Fibroblast of skin of abdomen (primary cell): Measurements from ENCODE around the gene CNEP1R1.

Experiments used
- DNase-seq: peaks from one replicate; pipeline ENCODE4 v3.0.0-alpha.2; 2013

CNEP1R1 gene

DNA sequence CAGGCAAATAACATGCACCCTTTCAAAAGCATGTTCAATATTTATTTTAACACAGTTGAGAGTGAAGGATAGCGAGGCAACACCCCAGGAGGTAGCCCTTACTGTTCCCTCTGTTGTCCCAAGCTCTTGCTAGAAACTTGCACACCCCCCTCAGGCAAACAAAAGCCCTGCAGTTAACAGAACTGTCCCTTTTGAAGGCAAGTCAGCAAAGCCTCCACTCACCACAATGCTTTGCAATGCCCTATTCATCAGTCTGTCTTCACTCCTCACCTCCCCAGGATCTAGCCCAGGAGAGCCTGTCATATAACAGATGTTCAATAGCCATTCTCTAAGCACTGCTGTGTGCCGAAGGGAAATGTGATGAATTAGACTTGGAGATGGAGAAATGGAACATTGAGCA, 3.5 kb upstream of the CNEP1R1 start:
- no peak for DNase-seq

GRCh38 chr16:50023641-50024040, 1.4 kb upstream of the CNEP1R1 start:
- DNase-seq = no peak

DNA sequence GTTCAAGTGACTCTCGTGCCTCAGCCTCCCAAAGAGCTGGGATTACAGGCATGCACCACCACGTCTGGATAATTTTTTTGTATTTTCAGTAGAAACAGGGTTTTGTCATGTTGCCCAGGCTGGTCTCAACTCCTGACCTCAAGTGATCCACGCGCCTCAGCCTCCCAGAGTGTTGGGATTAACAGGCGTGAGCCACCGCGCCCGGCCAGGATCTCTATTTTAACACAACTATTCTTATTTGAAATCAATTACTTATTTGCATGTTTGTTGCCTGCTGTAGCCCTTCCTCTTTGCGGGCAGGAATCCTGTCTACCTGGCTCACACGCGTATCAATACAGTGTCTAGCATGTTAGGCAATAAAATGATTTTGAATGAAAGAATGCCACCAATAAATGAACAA, 818 bp upstream of the CNEP1R1 start:
- no peak for DNase-seq

- DNase-seq = peak; percentile 6
Measured at GRCh38 chr16:50025537-50025931, 509 bp downstream of the CNEP1R1 start.

GRCh38 chr16:50027829-50028228, 2.8 kb downstream of the CNEP1R1 start:
- DNase-seq = no peak

DNA sequence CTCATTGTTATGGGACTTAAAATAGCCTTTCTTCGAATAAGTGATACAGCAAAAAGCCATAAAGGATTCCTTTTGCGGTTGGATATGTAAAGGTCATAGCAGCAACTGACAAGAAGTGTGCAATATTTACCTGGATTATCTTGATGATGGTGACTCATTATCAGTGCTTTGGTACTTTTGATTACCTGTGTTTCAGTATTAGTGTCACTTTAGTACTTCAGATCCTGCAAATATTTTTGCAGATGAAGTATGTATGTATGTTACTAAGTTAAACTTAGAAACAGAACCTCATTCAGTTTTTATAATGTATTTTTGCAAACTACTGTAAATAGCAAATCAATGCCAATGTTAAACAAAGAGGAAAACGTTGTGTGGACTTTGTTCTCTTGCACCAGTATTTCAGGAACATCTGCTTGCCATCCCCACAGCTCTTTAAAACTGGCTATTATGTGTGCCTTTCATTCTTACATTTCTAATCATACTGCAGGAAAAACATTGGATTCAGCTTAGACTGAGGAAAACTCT, 10.5 kb downstream of the CNEP1R1 start:
- DNase-seq = no peak

- no peak for DNase-seq
Measured at GRCh38 chr16:50036426-50036825, 11.4 kb downstream of the CNEP1R1 start.

DNA sequence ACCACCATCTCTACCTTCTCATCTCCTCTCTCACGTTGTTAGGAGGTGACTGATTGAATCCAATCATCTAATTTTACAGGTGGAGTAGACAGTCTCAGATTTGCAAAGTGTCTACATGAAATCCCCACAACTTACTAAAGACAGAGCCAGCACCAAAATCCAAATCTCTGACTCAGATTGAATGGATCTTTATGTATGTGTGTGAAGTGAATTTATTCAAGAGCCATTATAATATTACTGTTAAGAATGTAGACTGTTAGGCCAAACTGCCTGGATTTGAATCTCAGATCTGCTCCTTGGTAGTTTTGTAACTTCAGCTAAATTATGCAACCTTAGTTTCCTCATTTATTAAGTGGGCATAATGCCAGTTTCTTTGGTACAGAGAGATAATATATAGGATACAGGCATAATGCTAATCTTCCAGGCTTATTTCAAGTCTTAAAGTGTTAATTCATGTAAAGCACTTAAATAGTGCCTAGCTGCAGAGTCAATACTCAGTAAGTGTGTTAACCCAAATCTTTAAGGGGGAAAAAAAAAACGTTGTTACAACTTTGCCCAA, 12.7 kb downstream of the CNEP1R1 start:
- no peak for DNase-seq

- DNase-seq = no peak
Measured at GRCh38 chr16:50038286-50038685, 13.3 kb downstream of the CNEP1R1 start.

GRCh38 chr16:50038756-50039529, 13.9 kb downstream of the CNEP1R1 start:
- DNase-seq = no peak

DNA sequence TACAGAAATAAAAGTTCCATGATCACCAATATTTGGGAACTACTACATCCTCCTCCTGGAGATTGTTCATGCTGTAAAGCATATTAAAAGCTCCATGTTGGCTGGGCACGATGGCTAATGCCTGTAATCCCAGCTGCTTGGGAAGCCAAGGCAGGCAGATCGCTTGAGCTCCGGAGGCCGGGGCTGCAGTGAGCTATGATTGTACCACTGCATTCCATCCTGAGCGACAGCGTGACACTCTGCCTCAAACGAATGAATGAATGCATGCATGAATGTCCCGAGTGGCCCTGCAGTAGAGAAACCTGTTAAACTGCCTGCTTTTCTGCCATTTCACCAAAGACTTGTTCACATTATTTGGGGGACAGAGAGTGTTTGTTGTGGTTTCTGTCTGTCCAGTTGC, 15.0 kb downstream of the CNEP1R1 start:
- DNase-seq = no peak

DNA sequence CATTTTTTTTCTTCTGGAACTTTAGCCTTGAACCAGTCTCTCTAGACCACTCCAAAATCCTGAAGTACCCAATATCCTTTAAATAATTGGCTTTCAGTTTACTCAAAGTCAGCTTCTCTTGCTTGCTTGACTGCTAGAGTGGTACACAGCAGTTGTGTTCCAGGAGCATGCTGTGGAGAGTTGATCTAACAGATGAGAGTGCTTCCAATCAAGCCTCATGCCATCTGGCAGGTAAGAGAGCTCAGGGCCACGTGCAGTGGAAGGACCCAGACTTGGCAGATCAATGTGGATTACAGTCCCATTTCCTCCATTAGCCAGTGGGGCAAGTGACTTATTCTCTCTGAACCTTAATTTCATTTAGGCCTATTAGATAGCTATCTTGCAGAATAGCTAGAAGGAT, 15.7 kb downstream of the CNEP1R1 start:
- no peak for DNase-seq

DNA sequence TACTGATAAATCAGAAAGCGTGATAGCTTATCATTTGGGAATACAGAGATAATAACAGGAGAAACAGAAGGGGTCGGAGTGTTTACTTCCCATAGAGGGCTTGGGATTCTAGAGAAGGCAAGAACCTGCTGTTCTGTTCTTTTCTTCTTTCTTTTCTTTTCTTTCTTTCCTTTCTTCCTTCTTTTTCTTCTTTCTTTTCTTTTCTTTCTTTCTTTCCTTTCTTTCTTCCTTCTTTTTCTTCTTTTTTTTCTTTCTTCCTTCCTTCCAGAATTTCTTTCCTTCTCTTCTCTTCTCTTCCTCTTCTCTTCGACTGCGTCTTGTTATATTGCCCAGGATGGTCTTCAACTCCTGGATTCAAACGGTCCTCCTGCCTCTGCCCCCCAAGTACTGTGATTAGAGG, 18.3 kb downstream of the CNEP1R1 start:
- no peak for DNase-seq

- no peak for DNase-seq
Measured at GRCh38 chr16:50045412-50045811, 20.4 kb downstream of the CNEP1R1 start.

DNA sequence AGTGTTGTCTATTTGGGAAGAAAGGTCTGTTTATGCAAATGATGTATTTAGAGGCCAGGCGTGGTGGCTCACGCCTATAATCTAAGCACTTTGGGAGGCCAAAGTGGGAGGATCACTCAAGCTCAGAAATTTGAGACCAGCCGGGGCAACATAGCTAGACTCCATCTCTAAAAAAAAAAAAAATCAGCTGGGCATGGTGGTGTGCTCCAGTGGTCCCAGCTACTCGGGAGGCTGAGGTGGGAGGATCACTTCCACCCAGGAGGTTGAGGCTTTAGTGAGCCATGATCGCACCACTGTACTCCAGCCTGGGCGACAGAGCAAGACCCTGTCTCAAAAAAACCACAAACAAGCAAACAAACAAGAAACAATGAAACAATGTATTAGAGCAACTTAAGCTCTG, 21.8 kb downstream of the CNEP1R1 start:
- no peak for DNase-seq

GRCh38 chr16:50047864-50048263, 22.8 kb downstream of the CNEP1R1 start:
- DNase-seq = no peak

- DNase-seq = peak; percentile 16
Measured at GRCh38 chr16:50050802-50051201, 25.8 kb downstream of the CNEP1R1 start.

- DNase-seq = no peak
Measured at GRCh38 chr16:50056226-50056625, 31.2 kb downstream of the CNEP1R1 start.

DNA sequence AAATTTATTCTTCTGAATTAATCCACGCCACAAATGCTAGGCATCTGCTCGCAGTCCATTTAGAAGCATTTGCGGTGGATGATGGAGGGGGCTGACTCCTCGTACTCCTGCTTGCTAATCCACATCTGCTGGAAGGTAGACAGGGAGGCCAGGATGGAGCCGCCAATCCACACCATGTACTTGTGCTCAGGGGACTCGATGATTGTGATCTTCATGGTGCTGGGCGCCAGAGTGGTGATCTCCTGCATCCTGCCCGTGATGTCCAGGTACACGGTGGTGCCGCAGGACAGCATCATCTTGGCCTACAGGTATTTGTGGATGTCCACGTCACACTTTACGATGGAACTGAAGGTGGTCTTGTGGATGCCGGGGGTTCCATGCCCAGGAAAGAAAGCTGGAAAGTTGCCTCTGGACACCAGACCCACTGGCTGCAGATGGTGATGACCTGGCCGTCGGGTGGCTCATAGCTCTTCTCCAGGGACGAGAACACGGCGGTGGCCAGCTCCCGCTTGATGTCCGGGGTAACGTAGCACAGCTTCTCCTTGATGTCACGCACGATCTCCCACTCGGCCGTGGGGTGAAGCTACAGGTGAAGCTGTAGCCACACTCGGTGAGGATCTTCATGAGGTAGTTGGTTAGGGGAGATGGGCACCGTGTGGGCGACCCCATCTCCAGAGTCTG, 33.2 kb downstream of the CNEP1R1 start:
- no peak for DNase-seq

GRCh38 chr16:50059111-50059510, 34.1 kb downstream of the CNEP1R1 start:
- no peak for DNase-seq

DNA sequence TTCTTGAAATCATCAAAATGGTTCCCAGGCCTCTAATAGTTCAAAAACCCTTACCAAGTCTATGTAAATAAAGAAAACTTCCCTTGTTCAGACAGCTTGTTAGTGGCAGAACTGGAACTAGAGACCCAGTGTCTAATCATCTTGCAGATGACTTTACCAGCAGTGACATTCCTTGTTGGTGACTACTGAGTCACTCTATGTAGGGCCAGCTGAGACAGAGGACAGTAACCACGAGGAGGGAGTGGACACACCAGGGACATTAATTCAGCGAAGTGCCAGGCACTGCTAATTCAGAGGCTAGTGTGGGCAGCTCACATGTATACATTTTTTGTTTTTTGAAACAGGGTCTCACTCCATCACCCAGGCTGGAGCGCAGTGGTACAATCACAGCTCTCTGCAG, 34.6 kb downstream of the CNEP1R1 start:
- DNase-seq = no peak

GRCh38 chr16:50061326-50061725, 36.3 kb downstream of the CNEP1R1 start:
- DNase-seq = no peak

DNA sequence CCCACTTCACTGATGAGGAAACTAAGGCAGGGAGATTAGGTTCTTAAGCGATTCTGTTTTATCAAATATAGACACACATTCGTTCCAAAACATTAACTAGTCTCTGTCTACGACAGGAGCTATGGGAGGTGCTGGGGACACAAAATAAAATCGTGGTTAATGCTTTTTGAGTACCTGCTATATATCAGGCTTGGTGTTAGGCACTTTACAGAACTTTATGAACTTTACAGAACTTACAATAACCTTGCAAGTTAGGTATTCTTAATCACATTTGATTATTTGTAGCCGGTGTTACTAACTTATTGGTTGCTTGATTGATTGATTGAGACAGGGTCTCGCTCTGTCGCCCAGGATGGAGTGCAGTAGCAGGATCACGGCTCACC, 40.2 kb downstream of the CNEP1R1 start:
- no peak for DNase-seq
